Keratinocyte (primary cell): ENCODE results near the gene RASD1.

ENCODE experiments used
- EZH2 ChIP-seq: IDR thresholded peaks from one replicate; pipeline ENCODE4 v1.6.1; 2012; ENCODE audit warnings: inconsistent platforms, mild to moderate bottlenecking, low read length, moderate library complexity
- TF ChIP-seq, protein P1 (sequence below), 3 experiments: IDR thresholded peaks in 1 of 3; conservative IDR thresholded peaks in 1 of 3; optimal IDR thresholded peaks in 1 of 3; 2 replicates in 2 of 3; 3 replicates in 1 of 3; pipeline versions ENCODE3 to v1.5.1; 2011; ENCODE audit warnings: low read length in 3 of 3, mild to moderate bottlenecking in 3 of 3, moderate library complexity in 2 of 3, control low read depth in 1 of 3, inconsistent platforms in 1 of 3; ENCODE audit not compliant: insufficient read depth in 2 of 3; ENCODE audit errors: extremely low read depth in 1 of 3

DNA sequence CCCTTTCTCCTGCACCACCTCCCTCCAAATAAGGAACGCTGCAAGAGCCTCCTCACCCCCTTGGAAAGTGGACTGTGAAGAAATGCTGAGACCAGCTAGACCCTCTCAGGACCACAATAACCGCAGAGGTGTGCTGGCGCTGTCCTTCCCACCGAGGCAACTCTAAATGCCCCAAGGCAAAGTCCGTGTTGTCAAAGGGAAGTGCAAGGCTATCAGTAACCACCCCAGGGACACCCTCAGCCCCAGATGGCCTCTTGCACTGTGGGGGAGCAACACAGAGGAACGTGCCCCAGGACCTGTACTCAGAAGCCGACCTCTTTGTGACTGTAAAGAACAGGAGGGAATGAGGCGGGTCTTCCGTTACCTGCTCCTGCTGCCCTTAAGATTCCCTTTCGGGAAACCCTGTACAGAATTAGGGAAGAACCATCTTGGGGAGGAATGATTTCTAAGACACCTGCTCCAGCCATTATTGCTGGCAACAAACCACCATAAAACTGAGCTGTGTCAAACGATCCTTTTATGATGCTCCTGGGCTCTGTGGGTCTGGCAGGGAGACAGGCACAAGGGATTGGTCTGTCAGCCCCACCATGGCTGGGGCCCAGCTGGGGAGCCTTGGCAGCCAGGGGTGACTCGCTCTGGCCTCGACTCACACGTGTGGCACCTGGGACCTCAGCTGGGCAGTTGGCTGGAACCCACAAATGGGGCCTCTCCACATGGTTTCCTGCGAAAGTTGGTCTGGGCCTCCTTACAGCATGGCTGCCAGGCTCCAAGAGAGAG, 34.0 kb downstream of the RASD1 start:
- TF ChIP-seq, protein P1, sequence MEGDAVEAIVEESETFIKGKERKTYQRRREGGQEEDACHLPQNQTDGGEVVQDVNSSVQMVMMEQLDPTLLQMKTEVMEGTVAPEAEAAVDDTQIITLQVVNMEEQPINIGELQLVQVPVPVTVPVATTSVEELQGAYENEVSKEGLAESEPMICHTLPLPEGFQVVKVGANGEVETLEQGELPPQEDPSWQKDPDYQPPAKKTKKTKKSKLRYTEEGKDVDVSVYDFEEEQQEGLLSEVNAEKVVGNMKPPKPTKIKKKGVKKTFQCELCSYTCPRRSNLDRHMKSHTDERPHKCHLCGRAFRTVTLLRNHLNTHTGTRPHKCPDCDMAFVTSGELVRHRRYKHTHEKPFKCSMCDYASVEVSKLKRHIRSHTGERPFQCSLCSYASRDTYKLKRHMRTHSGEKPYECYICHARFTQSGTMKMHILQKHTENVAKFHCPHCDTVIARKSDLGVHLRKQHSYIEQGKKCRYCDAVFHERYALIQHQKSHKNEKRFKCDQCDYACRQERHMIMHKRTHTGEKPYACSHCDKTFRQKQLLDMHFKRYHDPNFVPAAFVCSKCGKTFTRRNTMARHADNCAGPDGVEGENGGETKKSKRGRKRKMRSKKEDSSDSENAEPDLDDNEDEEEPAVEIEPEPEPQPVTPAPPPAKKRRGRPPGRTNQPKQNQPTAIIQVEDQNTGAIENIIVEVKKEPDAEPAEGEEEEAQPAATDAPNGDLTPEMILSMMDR (optimal IDR thresholded peaks at IDR 0.05 in 1 of 3, IDR thresholded peaks at IDR 0.05 in 1 of 3, conservative IDR thresholded peaks at IDR 0.05 in 1 of 3; ENCODE audit: extremely low read depth in 1 of 3, insufficient read depth in 2 of 3, low read length in 3 of 3), result no peak
- TF ChIP-seq EZH2, result no peak
